ENCODE measurements around the gene CTNS. TPM values are rescaled to one million over a fixed set of nuclear protein-coding genes. Genes with fewer than 3 reads are reported as not detected.

Gene CTNS
- total RNA-seq, 1 donor from 2014 or later: 9.4 TPM

DNA sequence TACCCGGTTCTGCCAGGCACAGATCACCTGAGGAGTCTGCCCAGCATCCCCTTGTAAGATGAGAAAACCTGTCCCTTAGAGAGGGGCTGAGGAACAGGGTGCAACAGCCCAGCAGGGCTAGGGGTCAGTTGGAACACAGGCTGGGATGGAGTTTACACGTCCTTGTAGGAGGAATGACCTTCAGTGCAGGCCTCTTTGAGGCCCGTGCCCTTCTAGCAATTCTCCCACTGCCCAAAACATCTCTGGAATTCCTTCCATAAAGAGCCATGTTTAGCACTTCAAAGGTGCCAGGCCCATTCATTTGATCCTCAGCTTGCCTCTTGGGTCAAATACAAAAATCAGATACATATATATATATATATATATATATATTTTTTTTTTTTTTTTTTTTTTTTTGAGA lies 4.5 kb downstream of the CTNS start:
- Histone ChIP-seq H3K9ac (no peak overlapping the region), H4K20me1 (ENCODE audit: low read depth) (peaks cover 3% of the 10 kb centered on the region), H3K27ac (no peak overlapping the region), H3K79me2 (ENCODE audit: low read depth) (no peaks in the 10 kb centered on the region), H3K4me2 (no peak overlapping the region), H3K4me1 (peaks cover 8% of the 10 kb centered on the region), H3K36me3 (no peaks in the 10 kb centered on the region), H3K4me3 (no peak overlapping the region), H3K27me3 (no peaks in the 10 kb centered on the region), H3K9me3 (ENCODE audit: low read depth) (no peaks in the 10 kb centered on the region), H3F3A (ENCODE audit: low read depth) (no peaks in the 10 kb centered on the region), H2AFZ (replicated peaks) (no peak overlapping the region)
- Mint-ChIP-seq H3K9me3 (no peaks in the 10 kb centered on the region), H3K4me1 (peaks cover 22% of the 10 kb centered on the region), H3K27ac (no peak overlapping the region), H3K27me3 (ENCODE audit: insufficient read depth, low read depth) (no peaks in the 10 kb centered on the region), H3K36me3 (peaks cover 1% of the 10 kb centered on the region), H3K4me3 (no peak overlapping the region)
- no peak for DNase-seq (ENCODE audit: low spot score)
- TF ChIP-seq EZH2phosphoT487 (IDR thresholded peaks at IDR 0.05) (no peak), EZH2 (IDR thresholded peaks at IDR 0.05) (no peak)
- TF ChIP-seq, protein P1, sequence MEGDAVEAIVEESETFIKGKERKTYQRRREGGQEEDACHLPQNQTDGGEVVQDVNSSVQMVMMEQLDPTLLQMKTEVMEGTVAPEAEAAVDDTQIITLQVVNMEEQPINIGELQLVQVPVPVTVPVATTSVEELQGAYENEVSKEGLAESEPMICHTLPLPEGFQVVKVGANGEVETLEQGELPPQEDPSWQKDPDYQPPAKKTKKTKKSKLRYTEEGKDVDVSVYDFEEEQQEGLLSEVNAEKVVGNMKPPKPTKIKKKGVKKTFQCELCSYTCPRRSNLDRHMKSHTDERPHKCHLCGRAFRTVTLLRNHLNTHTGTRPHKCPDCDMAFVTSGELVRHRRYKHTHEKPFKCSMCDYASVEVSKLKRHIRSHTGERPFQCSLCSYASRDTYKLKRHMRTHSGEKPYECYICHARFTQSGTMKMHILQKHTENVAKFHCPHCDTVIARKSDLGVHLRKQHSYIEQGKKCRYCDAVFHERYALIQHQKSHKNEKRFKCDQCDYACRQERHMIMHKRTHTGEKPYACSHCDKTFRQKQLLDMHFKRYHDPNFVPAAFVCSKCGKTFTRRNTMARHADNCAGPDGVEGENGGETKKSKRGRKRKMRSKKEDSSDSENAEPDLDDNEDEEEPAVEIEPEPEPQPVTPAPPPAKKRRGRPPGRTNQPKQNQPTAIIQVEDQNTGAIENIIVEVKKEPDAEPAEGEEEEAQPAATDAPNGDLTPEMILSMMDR (IDR thresholded peaks at IDR 0.05): no peak

DNA sequence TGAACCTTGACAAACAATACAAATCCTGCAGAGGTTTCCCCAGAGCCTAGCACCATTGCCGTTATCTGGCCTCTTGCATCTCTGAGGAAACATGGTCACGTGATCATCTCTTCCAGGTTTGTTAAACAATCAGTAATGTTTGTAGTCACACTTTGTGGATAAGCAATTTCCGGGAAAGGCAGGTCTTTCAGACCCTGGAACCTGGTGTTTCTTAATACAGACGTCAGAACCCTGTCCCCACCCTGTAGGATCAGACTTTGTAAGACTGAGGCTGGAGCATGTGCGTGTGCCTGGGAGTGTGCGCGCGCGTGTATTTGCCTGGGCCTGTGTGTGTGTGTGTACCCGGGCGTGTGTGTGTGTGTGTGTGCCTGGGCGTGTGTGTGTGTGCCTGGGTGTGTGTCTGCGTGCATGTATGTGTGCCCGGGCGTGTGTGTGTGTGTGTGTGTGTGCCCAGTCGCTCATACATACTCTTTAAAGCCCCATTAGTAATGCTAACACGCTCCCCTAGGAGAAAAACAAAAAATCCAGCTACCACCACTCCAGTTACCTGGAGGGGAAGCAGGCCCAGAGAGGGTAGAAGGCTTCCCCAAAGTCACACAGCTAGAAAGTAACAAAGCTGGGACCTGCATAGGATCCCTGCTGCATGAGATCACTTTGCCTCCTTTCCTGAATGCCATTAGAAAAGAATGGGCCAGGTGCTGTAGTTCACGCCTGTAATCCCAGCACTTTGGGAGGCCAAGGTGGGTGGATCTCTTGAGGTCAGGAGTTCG lies 5.3 kb downstream of the CTNS start:
- no peak for DNase-seq (ENCODE audit: low spot score)
- Mint-ChIP-seq H3K36me3 (peaks cover 1% of the 10 kb centered on the region), H3K27me3 (ENCODE audit: insufficient read depth, low read depth) (no peaks in the 10 kb centered on the region), H3K4me3 (no peak overlapping the region), H3K4me1 (peaks cover 22% of the 10 kb centered on the region), H3K27ac (no peak overlapping the region), H3K9me3 (no peaks in the 10 kb centered on the region)
- Histone ChIP-seq H3K9ac (no peak overlapping the region), H2AFZ (replicated peaks) (no peak overlapping the region), H3K4me1 (peaks cover 8% of the 10 kb centered on the region), H4K20me1 (ENCODE audit: low read depth) (peaks cover 3% of the 10 kb centered on the region), H3F3A (ENCODE audit: low read depth) (no peaks in the 10 kb centered on the region), H3K27ac (no peak overlapping the region), H3K4me3 (no peak overlapping the region), H3K4me2 (no peak overlapping the region), H3K9me3 (ENCODE audit: low read depth) (no peaks in the 10 kb centered on the region), H3K27me3 (no peaks in the 10 kb centered on the region), H3K79me2 (ENCODE audit: low read depth) (no peaks in the 10 kb centered on the region), H3K36me3 (no peaks in the 10 kb centered on the region)
- TF ChIP-seq EZH2phosphoT487 (IDR thresholded peaks at IDR 0.05): no peak
- no peak for TF ChIP-seq EZH2 (IDR thresholded peaks at IDR 0.05)
- TF ChIP-seq, protein P1 (IDR thresholded peaks at IDR 0.05): no peak

DNA sequence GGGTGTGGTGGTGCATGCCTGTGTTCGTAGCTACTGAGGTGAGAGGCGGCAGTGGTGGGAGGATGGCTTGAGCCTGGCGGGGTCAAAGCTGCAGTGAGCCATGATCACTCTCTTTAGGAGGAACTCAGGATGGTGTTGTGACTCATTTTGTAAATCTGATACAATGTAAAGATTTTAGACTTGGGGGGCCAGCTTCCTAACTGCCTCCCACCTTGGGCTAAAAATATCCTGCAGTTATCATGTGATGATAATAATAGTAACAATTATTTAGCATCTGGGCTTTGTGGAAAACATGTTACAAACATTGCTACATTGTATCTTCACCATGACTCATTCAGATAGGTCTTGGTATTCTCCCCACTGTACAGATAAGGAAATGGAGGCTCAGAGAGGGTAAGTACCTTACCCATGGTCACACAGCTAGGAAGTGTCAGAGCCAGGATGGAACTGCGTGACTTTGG lies 7.4 kb downstream of the CTNS start:
- Histone ChIP-seq H3K4me3 (no peak overlapping the region), H3F3A (ENCODE audit: low read depth) (no peaks in the 10 kb centered on the region), H3K9ac (no peak overlapping the region), H2AFZ (replicated peaks) (no peak overlapping the region), H3K79me2 (ENCODE audit: low read depth) (no peaks in the 10 kb centered on the region), H3K9me3 (ENCODE audit: low read depth) (no peaks in the 10 kb centered on the region), H3K36me3 (no peaks in the 10 kb centered on the region), H3K4me1 (peaks cover 8% of the 10 kb centered on the region), H4K20me1 (ENCODE audit: low read depth) (no peaks in the 10 kb centered on the region), H3K27ac (no peak overlapping the region), H3K4me2 (no peak overlapping the region), H3K27me3 (no peaks in the 10 kb centered on the region)
- no peaks in the 10 kb centered on the region for H3K9me3 Mint-ChIP-seq
- no peak for TF ChIP-seq EZH2phosphoT487 (IDR thresholded peaks at IDR 0.05)
- TF ChIP-seq, protein P1 (IDR thresholded peaks at IDR 0.05): no peak
- no peak for TF ChIP-seq EZH2 (IDR thresholded peaks at IDR 0.05)
- H3K4me3 Mint-ChIP-seq: no peak overlapping the region
- H3K4me1 Mint-ChIP-seq: peaks cover 27% of the 10 kb centered on the region
- peak overlapping the region; percentile 61 for H3K27ac Mint-ChIP-seq
- H3K36me3 Mint-ChIP-seq: peaks cover 6% of the 10 kb centered on the region
- no peaks in the 10 kb centered on the region for H3K27me3 Mint-ChIP-seq (ENCODE audit: insufficient read depth, low read depth)
- DNase-seq (ENCODE audit: low spot score): no peak
